CD8-positive, alpha-beta memory T cell (primary cell): ENCODE results near the gene PHLDA1. TPM values are rescaled to one million over a fixed set of nuclear protein-coding genes. Genes with fewer than 3 reads are reported as not detected.

Experiments
- CTCF ChIA-PET: fragments of 350-600 bp; sonication (Branson Sonifier 250); formaldehyde crosslinking; loops from one replicate; lab custom pipeline; 2021; ENCODE audit warnings: antibody characterized with exemption; lab: Charles Lee
- POLR2A ChIA-PET: fragments of 350-600 bp; sonication (Branson Sonifier 250); formaldehyde crosslinking; loops from one replicate; lab custom pipeline; 2021; ENCODE audit warnings: antibody characterized with exemption; lab: Charles Lee
- DNase-seq, 5 donors: peaks; one replicate each; pipeline versions ENCODE4 v3.0.0 to v3.0.0-alpha.2; 2020 to 2022; ENCODE audit warnings: mixed read lengths in 1 of 5
- H3K27ac ChIP-seq: one replicate; pipeline ENCODE4 v1.7.0; 2013; ENCODE audit warnings: low read depth, mild to moderate bottlenecking, low read length, moderate library complexity
- H3K27me3 ChIP-seq: 2 replicates; pipeline ENCODE4 v1.7.0; 2013; ENCODE audit warnings: low read length, mild to moderate bottlenecking; ENCODE audit not compliant: insufficient read depth, poor library complexity, severe bottlenecking
- H3K36me3 ChIP-seq: 2 replicates; pipeline ENCODE4 v1.7.0; 2013; ENCODE audit warnings: mild to moderate bottlenecking, low read length, moderate library complexity; ENCODE audit not compliant: insufficient read depth
- H3K4me1 ChIP-seq: 2 replicates; pipeline ENCODE4 v1.7.0; 2013; ENCODE audit warnings: mild to moderate bottlenecking, low read length, moderate library complexity; ENCODE audit not compliant: insufficient read depth
- H3K4me3 ChIP-seq: 2 replicates; pipeline ENCODE4 v1.7.0; 2013; ENCODE audit warnings: mild to moderate bottlenecking, low read length
- H3K9me3 ChIP-seq: 2 replicates; pipeline ENCODE4 v1.7.0; 2013; ENCODE audit warnings: mild to moderate bottlenecking, low read length
- H3K27ac Mint-ChIP-seq, 8 donors: one replicate each; pipeline ENCODE4 v1.8.0; 2020 to 2021; ENCODE audit warnings: mixed read lengths in 8 of 8, mild to moderate bottlenecking in 6 of 8, inconsistent platforms in 3 of 8, moderate library complexity in 3 of 8
- H3K27me3 Mint-ChIP-seq, 2 donors: one replicate each; pipeline ENCODE4 v1.8.0; 2020 to 2021; ENCODE audit warnings: mixed read lengths in 2 of 2, mild to moderate bottlenecking in 1 of 2, moderate library complexity in 1 of 2
- H3K36me3 Mint-ChIP-seq, 3 donors: one replicate each; pipeline ENCODE4 v1.8.0; 2020 to 2021; ENCODE audit warnings: mixed read lengths in 3 of 3, inconsistent platforms in 1 of 3, mild to moderate bottlenecking in 1 of 3
- H3K4me1 Mint-ChIP-seq, 3 donors: one replicate each; pipeline ENCODE4 v1.8.0; 2020 to 2021; ENCODE audit warnings: mixed read lengths in 3 of 3, inconsistent platforms in 1 of 3, mild to moderate bottlenecking in 1 of 3
- H3K4me3 Mint-ChIP-seq, 7 donors: one replicate each; pipeline ENCODE4 v1.8.0; 2020 to 2021; ENCODE audit warnings: mixed read lengths in 7 of 7, mild to moderate bottlenecking in 6 of 7, moderate library complexity in 4 of 7, inconsistent platforms in 2 of 7
- H3K9me3 Mint-ChIP-seq, 5 donors: one replicate each; pipeline ENCODE4 v1.8.0; 2020 to 2022; ENCODE audit warnings: mixed read lengths in 5 of 5, mild to moderate bottlenecking in 3 of 5, moderate library complexity in 2 of 5, inconsistent platforms in 1 of 5
- polyA plus RNA-seq: library from polyadenylated mRNA; unstranded; fragments of 300-500 nt; fragmentation: Illumina TruSeq; gene quantifications from one replicate; pipeline ENCODE4 v1.2.3, GENCODE V29; 2021
- total RNA-seq, 2 experiments: library from RNA; stranded (reverse); gene quantifications; one replicate each; pipeline ENCODE4 v1.2.3, GENCODE V29; 2021

PHLDA1 gene
- total and polyA plus RNA-seq, 3 experiments from 2014 or later: 2.1 to 43.4 (median 43.3) TPM

- ChIA-PET POLR2A (interaction anchor here (0.7 to 1.1 kb wide), 5 partner anchors 17 to 600 kb away, joined by 3 to 7 read pairs (median 4); partner anchors contain the start of genes GLIPR1 and KRR1), CTCF (interaction anchor here (0.7 to 5.6 kb wide), 13 partner anchors 17 to 703 kb away, joined by 3 to 46 read pairs (median 4); partner anchors contain the start of genes GLIPR1L1 and KRR1)
- no peaks in the 10 kb centered on the region for H3K9me3 Mint-ChIP-seq
- Histone ChIP-seq H3K4me3 (no peak overlapping the region), H3K4me1 (peaks cover 5% of the 10 kb centered on the region), H3K27ac (no peak overlapping the region), H3K27me3 (no peaks in the 10 kb centered on the region), H3K36me3 (no peaks in the 10 kb centered on the region), H3K9me3 (no peaks in the 10 kb centered on the region)
- no peaks in the 10 kb centered on the region for H3K36me3 Mint-ChIP-seq
- H3K4me3 Mint-ChIP-seq: peak overlapping the region in 1 of 7 donors; percentile 10
- peaks cover 5 to 20% (median 12%) of the 10 kb centered on the region in 3 donors for H3K4me1 Mint-ChIP-seq
- peak in 3 of 5 donors; percentile 49 to 63 (median 53) for DNase-seq
- H3K27me3 Mint-ChIP-seq: no peaks in the 10 kb centered on the region
- peak overlapping the region in 7 of 8 donors; percentile 0 to 72 (median 12) for H3K27ac Mint-ChIP-seq
Measured at GRCh38 chr12:76037130-76038103, 5.8 kb upstream of the PHLDA1 start.

DNA sequence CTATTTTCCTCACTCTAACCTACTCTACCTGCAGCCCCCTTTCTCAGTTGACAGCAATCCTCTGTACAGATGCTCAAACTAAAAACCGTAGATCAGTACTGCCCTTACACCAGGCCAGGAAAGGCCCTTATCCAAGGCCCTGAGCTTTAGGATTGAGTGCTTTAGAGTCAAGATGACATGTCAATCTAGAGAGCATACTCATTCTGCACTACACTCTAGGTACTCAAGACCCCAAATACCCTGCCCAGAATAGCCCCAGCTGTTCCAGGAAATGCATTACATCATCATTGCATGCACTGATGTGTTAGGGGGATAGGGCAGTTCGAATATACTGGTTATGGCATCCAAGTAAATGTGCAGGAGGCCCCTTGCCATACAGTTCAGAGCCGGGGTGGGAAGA is 3.5 kb upstream of the PHLDA1 start:
- H3K4me1 ChIP-seq: peaks cover 12% of the 10 kb centered on the region
- H3K27me3 ChIP-seq: no peaks in the 10 kb centered on the region
- H3K27ac ChIP-seq: no peak overlapping the region
- no peak overlapping the region for H3K4me3 ChIP-seq
- CTCF ChIA-PET: no interaction called here
- DNase-seq: no peak
- H3K9me3 Mint-ChIP-seq: no peaks in the 10 kb centered on the region
- peak overlapping the region in 3 of 8 donors; percentile 3 to 37 (median 4) for H3K27ac Mint-ChIP-seq
- no peaks in the 10 kb centered on the region for H3K9me3 ChIP-seq
- H3K27me3 Mint-ChIP-seq: no peaks in the 10 kb centered on the region
- H3K36me3 Mint-ChIP-seq: peaks cover 0 to 18% (median 0%) of the 10 kb centered on the region in 3 donors
- no peak overlapping the region for H3K4me3 Mint-ChIP-seq
- H3K36me3 ChIP-seq: no peaks in the 10 kb centered on the region
- POLR2A ChIA-PET: no interaction called here
- H3K4me1 Mint-ChIP-seq: peaks cover 17 to 34% (median 19%) of the 10 kb centered on the region in 3 donors

DNA sequence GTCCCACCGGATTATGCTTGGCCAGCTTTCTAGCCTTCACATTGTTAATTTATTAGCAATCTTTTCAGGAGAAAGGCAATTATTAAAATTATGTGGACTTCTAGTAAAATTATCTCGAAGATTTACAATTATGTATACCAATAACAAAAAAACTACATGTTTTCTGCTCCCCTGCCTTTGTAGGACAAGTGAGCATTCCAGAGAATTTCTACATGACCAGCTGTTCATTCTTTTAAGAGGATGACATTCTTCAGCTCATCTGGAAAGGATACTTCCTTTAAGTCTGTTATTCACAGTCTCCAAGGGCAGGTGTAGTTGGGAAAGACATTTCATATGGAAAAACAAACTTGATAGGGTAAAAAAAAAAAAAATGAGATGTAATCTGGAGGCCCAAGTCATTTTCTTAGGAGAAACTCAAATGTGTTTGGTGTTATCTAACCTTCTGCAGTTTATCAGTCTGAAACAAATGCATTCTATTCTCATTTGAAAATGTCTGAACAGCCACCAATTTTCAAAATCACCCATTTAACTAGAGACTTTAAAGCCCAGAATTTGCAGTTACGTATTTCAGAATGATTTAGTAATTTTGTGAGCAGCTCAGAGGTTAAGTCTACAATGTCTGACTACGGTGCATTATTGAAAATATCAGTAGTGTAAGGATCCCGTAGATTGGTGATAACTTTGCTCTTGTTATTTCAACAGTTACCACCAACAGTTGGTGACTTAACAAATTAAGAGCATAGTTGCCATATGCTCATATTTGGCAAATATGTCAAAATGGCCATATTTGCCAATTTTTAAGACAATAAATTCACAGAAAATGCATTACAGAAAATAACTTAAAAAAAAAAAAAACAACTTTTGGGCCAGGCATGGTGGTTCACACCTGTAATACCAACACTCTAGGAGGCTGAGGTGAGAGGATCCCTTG is 1.8 kb upstream of the PHLDA1 start:
- Histone ChIP-seq H3K4me3 (no peak overlapping the region), H3K27ac (peak overlapping the region; percentile 86), H3K27me3 (no peaks in the 10 kb centered on the region), H3K4me1 (peaks cover 19% of the 10 kb centered on the region), H3K9me3 (no peaks in the 10 kb centered on the region), H3K36me3 (no peaks in the 10 kb centered on the region)
- no peaks in the 10 kb centered on the region for H3K27me3 Mint-ChIP-seq
- peak overlapping the region; percentile 88 to 98 (median 94) for H3K4me3 Mint-ChIP-seq
- no peak for DNase-seq
- H3K9me3 Mint-ChIP-seq: no peaks in the 10 kb centered on the region
- peak overlapping the region in 7 of 8 donors; percentile 86 to 97 (median 96) for H3K27ac Mint-ChIP-seq
- H3K4me1 Mint-ChIP-seq: peaks cover 28 to 51% (median 34%) of the 10 kb centered on the region in 3 donors
- peaks cover 0 to 27% (median 0%) of the 10 kb centered on the region in 3 donors for H3K36me3 Mint-ChIP-seq
- ChIA-PET POLR2A (interaction anchor here (0.7 to 5.0 kb wide), 3 partner anchors 13 to 744 kb away, joined by 4 to 77 read pairs (median 4); no protein-coding TSS in a partner anchor), CTCF (interaction anchor here (1.1 to 3.8 kb wide), 3 partner anchors 12 to 507 kb away, joined by 3 to 66 read pairs (median 5); no protein-coding TSS in a partner anchor)

- Histone ChIP-seq H3K27me3 (no peaks in the 10 kb centered on the region), H3K4me3 (peak overlapping the region; percentile 83), H3K27ac (peak overlapping the region; percentile 86), H3K36me3 (no peaks in the 10 kb centered on the region), H3K9me3 (no peaks in the 10 kb centered on the region), H3K4me1 (peaks cover 19% of the 10 kb centered on the region)
- peaks cover 0 to 28% (median 0%) of the 10 kb centered on the region in 3 donors for H3K36me3 Mint-ChIP-seq
- peaks cover 25 to 49% (median 35%) of the 10 kb centered on the region in 3 donors for H3K4me1 Mint-ChIP-seq
- ChIA-PET CTCF (interaction anchor here (0.6 to 3.8 kb wide), 31 partner anchors 8 to 641 kb away, joined by 3 to 66 read pairs (median 3); partner anchors contain the start of genes GLIPR1, GLIPR1L2 and KRR1), POLR2A (interaction anchor here (0.7 to 5.0 kb wide), 13 partner anchors 12 to 743 kb away, joined by 3 to 77 read pairs (median 4); partner anchors contain the start of genes GLIPR1, KRR1, NAP1L1 and OSBPL8)
- H3K27me3 Mint-ChIP-seq: no peaks in the 10 kb centered on the region
- H3K9me3 Mint-ChIP-seq: no peaks in the 10 kb centered on the region
- H3K27ac Mint-ChIP-seq: peak overlapping the region; percentile 86 to 97 (median 96)
- peak overlapping the region; percentile 88 to 98 (median 94) for H3K4me3 Mint-ChIP-seq
- DNase-seq: peak in 3 of 5 donors; percentile 26 to 60 (median 27)
Measured at GRCh38 chr12:76032043-76032981, 736 bp upstream of the PHLDA1 start.

DNA sequence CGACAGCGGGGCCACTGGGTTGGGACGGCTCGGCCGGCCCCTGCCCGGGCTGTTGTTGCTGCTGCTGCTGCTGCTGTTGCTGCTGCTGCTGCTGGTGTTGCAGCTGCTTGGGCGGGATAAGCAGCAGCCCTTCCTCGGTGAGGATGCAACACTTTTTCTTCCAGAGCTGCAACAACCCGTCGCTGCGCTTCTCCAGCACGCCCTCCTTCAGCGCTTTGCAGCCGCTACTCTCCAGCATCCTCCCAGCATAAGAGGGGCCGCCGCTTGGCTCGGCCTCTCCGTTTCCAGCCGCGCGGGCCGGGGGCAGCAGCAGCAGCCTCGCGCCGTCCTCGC is 529 bp downstream of the PHLDA1 start:
- H3K36me3 Mint-ChIP-seq: peaks cover 0 to 28% (median 0%) of the 10 kb centered on the region in 3 donors
- peak overlapping the region; percentile 88 to 98 (median 94) for H3K4me3 Mint-ChIP-seq
- H3K27me3 Mint-ChIP-seq: no peaks in the 10 kb centered on the region
- ChIA-PET POLR2A (interaction anchor here (0.6 to 5.0 kb wide), 16 partner anchors 10 to 550 kb away, joined by 3 to 77 read pairs (median 4); partner anchors contain the start of genes GLIPR1, KRR1, NAP1L1 and OSBPL8), CTCF (interaction anchor here (0.6 to 3.8 kb wide), 33 partner anchors 9 to 640 kb away, joined by 3 to 66 read pairs (median 3); partner anchors contain the start of genes GLIPR1, GLIPR1L2 and KRR1)
- no peak for DNase-seq
- Histone ChIP-seq H3K27ac (peak overlapping the region; percentile 86), H3K4me1 (peaks cover 19% of the 10 kb centered on the region), H3K4me3 (peak overlapping the region; percentile 83), H3K27me3 (no peaks in the 10 kb centered on the region), H3K9me3 (no peaks in the 10 kb centered on the region), H3K36me3 (no peaks in the 10 kb centered on the region)
- H3K9me3 Mint-ChIP-seq: no peaks in the 10 kb centered on the region
- H3K4me1 Mint-ChIP-seq: peaks cover 24 to 56% (median 35%) of the 10 kb centered on the region in 3 donors
- peak overlapping the region; percentile 86 to 97 (median 94) for H3K27ac Mint-ChIP-seq

DNA sequence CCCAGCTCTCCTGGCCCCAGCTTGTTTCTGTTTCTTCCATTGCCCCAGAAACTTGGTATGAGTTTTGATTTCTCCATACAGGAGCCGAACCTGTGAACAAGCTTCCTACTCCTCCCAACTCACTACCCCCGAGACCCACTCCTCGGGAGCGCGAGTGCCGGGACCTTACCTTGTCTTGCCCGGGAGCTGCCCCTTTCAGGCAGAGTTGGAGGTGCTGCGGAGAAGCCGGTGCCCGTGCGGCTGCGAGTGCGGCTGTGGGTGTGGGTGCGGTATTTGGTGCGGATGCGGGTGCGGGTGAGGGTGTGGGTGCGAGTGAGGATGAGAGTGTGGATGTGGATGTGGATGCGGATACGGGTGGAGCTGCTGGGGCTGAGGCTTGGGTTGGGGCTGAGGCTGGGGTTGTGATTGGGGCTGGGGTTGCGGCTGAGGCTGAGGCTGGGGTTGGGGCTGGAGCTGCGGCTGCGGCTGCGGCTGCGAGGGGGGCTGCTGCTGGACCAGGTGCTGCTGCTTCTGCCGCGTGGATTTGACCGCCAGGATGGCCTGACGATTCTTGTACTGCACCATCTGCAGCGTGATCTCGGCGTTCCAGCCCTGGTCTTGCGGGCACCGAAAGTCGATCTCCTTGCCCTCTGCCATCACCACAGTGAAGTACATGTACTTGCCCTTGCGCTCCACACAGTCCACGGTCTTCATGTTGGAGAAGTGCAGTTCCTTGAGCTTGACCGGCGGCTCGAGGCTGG is 1.1 kb downstream of the PHLDA1 start:
- CTCF ChIA-PET: interaction anchor here (0.6 to 3.8 kb wide), 29 partner anchors 9 to 639 kb away, joined by 3 to 66 read pairs (median 4); partner anchors contain the start of genes GLIPR1 and GLIPR1L2
- Histone ChIP-seq H3K27ac (peak overlapping the region; percentile 86), H3K4me3 (peak overlapping the region; percentile 83), H3K4me1 (peaks cover 19% of the 10 kb centered on the region), H3K27me3 (no peaks in the 10 kb centered on the region), H3K36me3 (no peaks in the 10 kb centered on the region), H3K9me3 (no peaks in the 10 kb centered on the region)
- DNase-seq: peak; percentile 18 to 76 (median 49)
- POLR2A ChIA-PET: interaction anchor here (0.5 to 5.0 kb wide), 6 partner anchors 10 to 550 kb away, joined by 3 to 77 read pairs (median 6); partner anchors contain the start of genes GLIPR1 and OSBPL8
- H3K4me1 Mint-ChIP-seq: peaks cover 24 to 62% (median 38%) of the 10 kb centered on the region in 3 donors
- H3K27me3 Mint-ChIP-seq: no peaks in the 10 kb centered on the region
- H3K9me3 Mint-ChIP-seq: no peaks in the 10 kb centered on the region
- peak overlapping the region; percentile 88 to 98 (median 94) for H3K4me3 Mint-ChIP-seq
- peaks cover 0 to 28% (median 0%) of the 10 kb centered on the region in 3 donors for H3K36me3 Mint-ChIP-seq
- H3K27ac Mint-ChIP-seq: peak overlapping the region; percentile 86 to 97 (median 92)
